Spleen (tissue), 11 donors: Measurements from ENCODE around the gene PEPD. TPM values are rescaled to one million over a fixed set of nuclear protein-coding genes. Genes with fewer than 3 reads are reported as not detected.
A peak's percentile ranks its signal among the peaks of the same experiment; 100 is the strongest.

ENCODE experiments used
- DNase-seq: peaks from one replicate; pipeline ENCODE4 v3.0.0-alpha.2; 2020
- H3K27ac ChIP-seq, 8 donors: fragments of 200-600 bp; sonication (generic) in 7 of 8; 1 replicate in 4 of 8; 2 replicates in 4 of 8; pipeline versions ENCODE4 v1.5.0 to v1.8.0; 2016 to 2021; ENCODE audit warnings: inconsistent platforms in 4 of 8, mild to moderate bottlenecking in 4 of 8, moderate library complexity in 1 of 8
- H3K27me3 ChIP-seq, 7 donors: fragments of 200-600 bp; sonication (generic) in 6 of 7; replicated peaks in 1 of 7; 1 replicate in 4 of 7; 2 replicates in 3 of 7; pipeline versions ENCODE4 v1.5.0 to v1.8.0; 2016 to 2021; ENCODE audit warnings: inconsistent platforms in 3 of 7, mild to moderate bottlenecking in 1 of 7
- H3K36me3 ChIP-seq, 6 donors: fragments of 200-600 bp; sonication (generic) in 5 of 6; 1 replicate in 4 of 6; 2 replicates in 2 of 6; pipeline versions ENCODE4 v1.5.0 to v1.8.0; 2016 to 2021; ENCODE audit warnings: inconsistent platforms in 2 of 6
- H3K4me1 ChIP-seq, 6 donors: fragments of 200-600 bp; sonication (generic) in 5 of 6; 1 replicate in 3 of 6; 2 replicates in 3 of 6; pipeline versions ENCODE4 v1.5.0 to v1.8.0; 2016 to 2021; ENCODE audit warnings: inconsistent platforms in 3 of 6
- H3K4me3 ChIP-seq, 8 donors: fragments of 200-600 bp; sonication (generic) in 7 of 8; 1 replicate in 4 of 8; 2 replicates in 4 of 8; pipeline versions ENCODE4 v1.5.0 to v1.8.0; 2016 to 2021; ENCODE audit warnings: inconsistent platforms in 4 of 8, mild to moderate bottlenecking in 4 of 8, moderate library complexity in 2 of 8
- H3K9me3 ChIP-seq, 8 donors: fragments of 200-600 bp; sonication (generic) in 7 of 8; 1 replicate in 4 of 8; 2 replicates in 4 of 8; pipeline versions ENCODE4 v1.5.0 to v1.8.0; 2016 to 2021; ENCODE audit warnings: inconsistent platforms in 4 of 8
- CTCF ChIP-seq, 11 experiments: fragments of 200-600 bp in 7 of 11; fragments of 450-650 bp in 4 of 11; sonication (generic) in 4 of 11; IDR thresholded peaks in 8 of 11; conservative IDR thresholded peaks in 3 of 11; 1 replicate in 7 of 11; 2 replicates in 4 of 11; pipeline versions ENCODE4 v1.4.0 to v1.8.0; 2016 to 2021; ENCODE audit warnings: antibody characterized with exemption in 11 of 11, inconsistent platforms in 4 of 11, mild to moderate bottlenecking in 1 of 11
- POLR2A ChIP-seq, 3 donors: fragments of 450-650 bp; IDR thresholded peaks; one replicate each; pipeline ENCODE4 v1.5.1; 2017; ENCODE audit warnings: antibody characterized with exemption in 3 of 3, mild to moderate bottlenecking in 1 of 3
- POLR2AphosphoS5 ChIP-seq, 3 donors: sonication (generic); formaldehyde crosslinking; IDR thresholded peaks; one replicate each; pipeline ENCODE4 v1.5.1; 2017; ENCODE audit warnings: antibody characterized with exemption in 3 of 3
- WGBS, 5 donors: extraction: QIAGEN DNeasy Blood & Tissue Kit in 3 of 5; methylation state at CpG; one replicate each; pipeline versions ENCODE4 v1.1.5 to v1.1.7; 2013 to 2018; 5-methylcytosine and 5-hydroxymethylcytosine counted together
- intact Hi-C: fragments of 100-400 bp; cut with DNase I; formaldehyde crosslinking; loops from one replicate; pipeline ENCODE4 v1.15.0; 2023; ENCODE audit warnings: low total_unique reads
- polyA plus RNA-seq, 3 donors: library from polyadenylated mRNA; stranded (reverse); fragments of 200-250 nt; gene quantifications; one replicate each; pipeline ENCODE4 v1.2.1, GENCODE V29; 2013
- total RNA-seq, 7 donors: library from RNA; depleted of rRNA in 3 of 7; stranded (reverse); fragments of >200 nt in 3 of 7; fragmentation: NEBNext Ultra II Directional in 4 of 7; extraction: Animal tissue kit (Norgen Biotek cat#: 25700) in 4 of 7; gene quantifications; one replicate each; pipeline versions ENCODE4 v1.1.0 to v1.2.1, GENCODE V29; 2016 to 2021
- donor health status: healthy with polysubstance abuse.
- donor health status: DM: no; HTN: no; CAD: no; lungs with moderate emphysema.
- donor health status: DM: no; HTN: no; CAD: no.
- donor health status: Bipolar disorder and iron deficiency.
- donor health status: healthy.
- donor health status: DM: no; HTN: no; CAD: no.
- donor health status: DM: yes; HTN: yes; CAD: no.

The PEPD gene
- total and polyA plus RNA-seq, 10 donors = 38.4 to 98.3 (median 69.8) TPM

DNA sequence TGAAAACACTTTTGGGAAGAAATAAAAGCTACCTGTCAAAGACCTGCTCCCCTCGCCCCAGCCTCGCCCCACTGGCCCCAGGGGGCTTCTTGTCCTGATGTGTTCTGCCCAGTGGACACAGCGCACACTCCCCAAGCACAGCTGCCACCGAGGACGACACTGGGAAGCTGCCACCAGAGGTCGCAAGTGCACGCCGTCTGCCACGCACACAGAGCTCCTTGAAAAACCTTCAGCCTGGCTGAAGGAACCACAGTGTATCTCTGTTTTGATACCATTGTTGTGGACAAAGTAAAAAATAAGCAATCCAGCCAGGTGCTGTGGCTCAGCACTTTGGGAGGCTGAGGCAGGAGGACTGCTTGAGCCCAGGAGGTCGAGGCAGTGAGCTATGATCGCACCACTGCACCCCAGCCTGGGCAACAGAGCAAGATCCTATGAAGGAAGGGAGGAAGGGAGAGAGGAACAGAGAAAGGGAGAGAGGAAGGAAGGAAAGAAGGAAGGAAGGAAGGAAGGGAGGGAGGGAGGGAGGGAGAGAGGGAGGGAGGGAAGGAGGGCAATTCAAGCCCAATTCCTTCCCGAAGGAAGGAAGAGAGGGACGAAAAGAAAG is 90.8 kb downstream of the PEPD start:
- Histone ChIP-seq H3K36me3 (peaks cover 0 to 5% (median 0%) of the 10 kb centered on the region in 6 donors), H3K4me1 (peaks cover 0 to 12% (median 3%) of the 10 kb centered on the region in 6 donors), H3K27ac (peak overlapping the region in 3 of 8 donors; percentile 6 to 26 (median 20)), H3K4me3 (no peak overlapping the region), H3K9me3 (no peaks in the 10 kb centered on the region), H3K27me3 (no peaks in the 10 kb centered on the region)
- TF ChIP-seq CTCF (IDR thresholded peaks at IDR 0.05 in 8 of 11, conservative IDR thresholded peaks at IDR 0.05 in 3 of 11) (peak; percentile 48 to 88 (median 70)), POLR2A (IDR thresholded peaks at IDR 0.05) (no peak), POLR2AphosphoS5 (IDR thresholded peaks at IDR 0.05) (peak in 2 of 3 donors; percentile 16 to 39)
- DNase-seq = peak; percentile 86
- 27 to 32% (median 30%) methylated on average over 13 of the region's 13 CpGs for WGBS, 5 donors
- intact Hi-C loops = loop anchor here (5.0 kb wide), 1 partner anchor 342 kb away; no protein-coding TSS in a partner anchor

DNA sequence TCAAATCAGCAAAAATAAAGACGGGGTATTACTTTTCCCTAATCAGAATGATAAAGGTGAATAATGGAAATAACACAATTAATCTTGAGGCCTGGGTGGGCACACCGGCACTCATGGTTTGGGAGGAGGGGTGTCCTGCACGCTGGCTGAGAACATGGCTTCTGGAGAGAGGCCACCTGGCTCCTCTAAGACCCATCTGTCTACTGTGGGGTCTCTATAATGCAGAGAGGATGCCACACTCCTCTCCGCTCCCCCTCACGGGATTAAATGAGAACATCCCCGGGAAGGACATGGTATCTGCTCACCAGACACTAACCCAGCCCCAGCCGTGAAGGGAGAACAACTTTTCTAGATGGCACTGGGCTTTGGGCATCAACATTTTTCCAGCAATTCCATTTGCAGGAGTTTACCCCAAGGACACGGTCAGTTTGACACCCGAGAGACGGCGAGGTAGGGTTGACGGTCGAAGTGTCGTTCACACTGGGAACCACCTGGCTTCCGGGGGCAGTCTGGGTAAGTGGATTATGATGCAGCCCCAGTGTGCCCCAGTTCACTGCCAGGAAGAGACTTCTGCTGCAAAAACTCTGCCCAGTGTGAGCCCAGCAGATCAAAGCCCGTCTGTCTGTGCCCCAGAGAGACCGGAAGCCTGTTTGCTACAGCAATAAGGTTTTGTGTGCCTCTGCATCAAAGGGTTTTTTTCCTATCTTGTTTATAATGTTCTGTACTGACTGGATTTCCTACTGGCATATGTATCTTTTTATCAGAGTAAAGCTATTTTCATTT is 91.5 kb downstream of the PEPD start:
- intact Hi-C loops = loop anchor here (5.0 kb wide), 1 partner anchor 342 kb away; no protein-coding TSS in a partner anchor
- no peaks in the 10 kb centered on the region for H3K27me3 ChIP-seq
- H3K27ac ChIP-seq = peak overlapping the region in 3 of 8 donors; percentile 6 to 26 (median 20)
- WGBS, 5 donors = 69 to 77% (median 75%) methylated on average over 15 to 17 of the region's 17 CpGs
- peak; percentile 72 for DNase-seq
- H3K4me3 ChIP-seq = no peak overlapping the region
- peaks cover 0 to 12% (median 3%) of the 10 kb centered on the region in 6 donors for H3K4me1 ChIP-seq
- TF ChIP-seq POLR2AphosphoS5 (IDR thresholded peaks at IDR 0.05) (no peak), CTCF (IDR thresholded peaks at IDR 0.05 in 8 of 11, conservative IDR thresholded peaks at IDR 0.05 in 3 of 11) (no peak)
- no peaks in the 10 kb centered on the region for H3K9me3 ChIP-seq
- H3K36me3 ChIP-seq = no peaks in the 10 kb centered on the region

DNA sequence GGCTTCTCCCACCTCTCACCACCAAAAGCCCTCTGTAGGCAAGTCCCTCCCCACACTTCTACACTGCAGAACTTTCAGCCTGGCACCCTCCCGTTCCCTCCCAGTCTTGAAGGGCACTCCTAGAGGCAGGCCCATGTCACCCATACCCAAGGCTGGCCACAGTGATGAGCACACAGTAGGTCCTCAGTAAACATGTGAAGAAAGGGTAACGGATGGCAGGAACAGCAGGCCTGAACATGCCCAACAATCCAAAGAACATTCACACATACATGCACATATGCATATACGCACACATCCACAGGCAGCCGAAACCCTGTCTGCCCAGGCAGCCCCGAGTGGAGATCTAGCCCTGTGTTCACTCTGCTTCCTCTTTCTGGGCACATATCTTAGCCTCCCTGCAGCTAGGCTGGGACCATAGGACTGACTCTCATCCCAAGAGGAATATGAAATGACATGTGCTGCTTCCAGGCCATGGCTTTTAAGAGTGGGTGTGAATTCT is 92.9 kb downstream of the PEPD start:
- Histone ChIP-seq H3K4me1 (peaks cover 0 to 12% (median 3%) of the 10 kb centered on the region in 6 donors), H3K4me3 (no peak overlapping the region), H3K9me3 (no peaks in the 10 kb centered on the region), H3K36me3 (peaks cover 0 to 8% (median 0%) of the 10 kb centered on the region in 6 donors), H3K27me3 (no peaks in the 10 kb centered on the region), H3K27ac (no peak overlapping the region)
- no peak for TF ChIP-seq POLR2AphosphoS5 (IDR thresholded peaks at IDR 0.05)
- no peak for TF ChIP-seq CTCF (IDR thresholded peaks at IDR 0.05 in 8 of 11, conservative IDR thresholded peaks at IDR 0.05 in 3 of 11)
- TF ChIP-seq POLR2A (IDR thresholded peaks at IDR 0.05) = no peak
- 86 to 93% (median 88%) methylated on average over 5 of the region's 5 CpGs for whole genome bisulfite sequencing, 5 donors
- no peak for DNase-seq
- intact Hi-C loops = no loop called here
